Peyer's patch (tissue), 4 donors: ENCODE data around the gene GPR132. TPM values are rescaled to one million over a fixed set of nuclear protein-coding genes. Genes with fewer than 3 reads are reported as not detected.
A peak's percentile ranks its signal among the peaks of the same experiment; 100 is the strongest.

Experiments
- DNase-seq, 3 donors: peaks; one replicate each; pipeline ENCODE4 v3.0.0-alpha.2; 2017 to 2019
- H3K27ac ChIP-seq, 4 donors: fragments of 200-600 bp; sonication (generic); one replicate each; pipeline ENCODE4 v1.5.1; 2016 to 2019
- H3K27me3 ChIP-seq, 2 donors: fragments of 200-600 bp; sonication (generic); one replicate each; pipeline ENCODE4 v1.5.1; 2019
- H3K36me3 ChIP-seq, 3 donors: fragments of 200-600 bp; sonication (generic); one replicate each; pipeline ENCODE4 v1.5.1; 2016 to 2019
- H3K4me1 ChIP-seq, 4 donors: fragments of 200-600 bp; sonication (generic); one replicate each; pipeline ENCODE4 v1.5.1; 2016 to 2019
- H3K4me3 ChIP-seq, 4 donors: fragments of 200-600 bp; sonication (generic); 1 replicate in 3 of 4; 2 replicates in 1 of 4; pipeline ENCODE4 v1.5.1; 2016 to 2019; ENCODE audit warnings: mild to moderate bottlenecking in 1 of 4
- H3K9me3 ChIP-seq, 4 donors: fragments of 200-600 bp; sonication (generic); one replicate each; pipeline ENCODE4 v1.5.1; 2016 to 2019; ENCODE audit warnings: mild to moderate bottlenecking in 1 of 4
- CTCF ChIP-seq, 6 experiments: fragments of 450-650 bp in 4 of 6; fragments of 200-600 bp in 2 of 6; sonication (generic) in 1 of 6; IDR thresholded peaks; one replicate each; pipeline ENCODE4 v1.5.1; 2017 to 2019; ENCODE audit warnings: antibody characterized with exemption in 6 of 6, mild to moderate bottlenecking in 3 of 6, moderate library complexity in 1 of 6
- POLR2A ChIP-seq, 2 donors: fragments of 450-650 bp; IDR thresholded peaks; one replicate each; pipeline ENCODE4 v1.5.1; 2017; ENCODE audit warnings: antibody characterized with exemption in 2 of 2, mild to moderate bottlenecking in 2 of 2, moderate library complexity in 2 of 2
- total RNA-seq, 4 donors: library from RNA; depleted of rRNA; stranded (reverse); fragments of >200 nt; gene quantifications; one replicate each; pipeline ENCODE4 v1.1.0, GENCODE V29; 2016

Gene GPR132
- total RNA-seq, 4 donors from 2014 or later = 1.5 to 29.7 (median 4.2) TPM

- TF ChIP-seq CTCF (IDR thresholded peaks at IDR 0.05) (peak in 4 of 6 experiments; percentile 24 to 46 (median 38)), POLR2A (IDR thresholded peaks at IDR 0.05) (no peak)
- DNase-seq = peak in 2 of 3 donors; percentile 43 to 61
These were observed 52.9 kb downstream of the GPR132 start for GRCh38 chr14:105012171-105012985.

GRCh38 chr14:105011312-105011990 lies 53.8 kb downstream of the GPR132 start:
- peak overlapping the region in 1 of 4 donors; percentile 24 for H3K27ac ChIP-seq
- no peaks in the 10 kb centered on the region for H3K9me3 ChIP-seq
- H3K27me3 ChIP-seq = no peaks in the 10 kb centered on the region
- no peak overlapping the region for H3K4me3 ChIP-seq
- TF ChIP-seq CTCF (IDR thresholded peaks at IDR 0.05) (no peak), POLR2A (IDR thresholded peaks at IDR 0.05) (no peak)
- peaks cover 0 to 22% (median 0%) of the 10 kb centered on the region in 3 donors for H3K36me3 ChIP-seq
- DNase-seq = no peak
- H3K4me1 ChIP-seq = peaks cover 0 to 8% (median 3%) of the 10 kb centered on the region in 4 donors

More at GRCh38 chr14:105012171-105012985, 52.9 kb downstream of the GPR132 start:
- Histone ChIP-seq H3K9me3 (no peaks in the 10 kb centered on the region), H3K27ac (no peak overlapping the region), H3K4me1 (peaks cover 0 to 8% (median 3%) of the 10 kb centered on the region in 4 donors), H3K36me3 (peaks cover 0 to 22% (median 0%) of the 10 kb centered on the region in 3 donors), H3K27me3 (no peaks in the 10 kb centered on the region), H3K4me3 (no peak overlapping the region)

- no peaks in the 10 kb centered on the region for H3K27me3 ChIP-seq
- peaks cover 0 to 8% (median under 1%) of the 10 kb centered on the region in 4 donors for H3K4me1 ChIP-seq
- H3K27ac ChIP-seq = peak overlapping the region in 1 of 4 donors; percentile 24
- H3K4me3 ChIP-seq = no peak overlapping the region
- DNase-seq = peak in 1 of 3 donors; percentile 38
- H3K36me3 ChIP-seq = peaks cover 0 to 22% (median 0%) of the 10 kb centered on the region in 3 donors
- no peak for TF ChIP-seq POLR2A (IDR thresholded peaks at IDR 0.05)
- TF ChIP-seq CTCF (IDR thresholded peaks at IDR 0.05) = no peak
- no peaks in the 10 kb centered on the region for H3K9me3 ChIP-seq
These were observed 54.3 kb downstream of the GPR132 start for GRCh38 chr14:105010891-105011291.

GRCh38 chr14:105010106-105010505 lies 55.1 kb downstream of the GPR132 start:
- Histone ChIP-seq H3K27me3 (no peaks in the 10 kb centered on the region), H3K4me1 (peaks cover 0 to 8% (median 0%) of the 10 kb centered on the region in 4 donors), H3K36me3 (peaks cover 0 to 22% (median 0%) of the 10 kb centered on the region in 3 donors), H3K27ac (no peak overlapping the region), H3K4me3 (no peak overlapping the region), H3K9me3 (no peaks in the 10 kb centered on the region)
- TF ChIP-seq CTCF (IDR thresholded peaks at IDR 0.05) (no peak), POLR2A (IDR thresholded peaks at IDR 0.05) (no peak)
- no peak for DNase-seq

GRCh38 chr14:105007593-105008264 lies 57.5 kb downstream of the GPR132 start:
- TF ChIP-seq CTCF (IDR thresholded peaks at IDR 0.05) (no peak), POLR2A (IDR thresholded peaks at IDR 0.05) (no peak)
- no peak for DNase-seq
- Histone ChIP-seq H3K4me3 (no peak overlapping the region), H3K9me3 (no peaks in the 10 kb centered on the region), H3K27ac (no peak overlapping the region), H3K4me1 (peaks cover 0 to 6% (median 0%) of the 10 kb centered on the region in 4 donors), H3K27me3 (no peaks in the 10 kb centered on the region), H3K36me3 (peaks cover 0 to 22% (median 0%) of the 10 kb centered on the region in 3 donors)
